OCI-LY3 (cell line): ENCODE data around the gene FCMR.

Source experiments
- CTCF ChIP-seq: fragments of 200-600, 300-600 bp; sonication (generic); IDR thresholded peaks from 2 replicates; pipeline ENCODE4 v1.5.1; 2014; ENCODE audit warnings: antibody characterized with exemption, low read length, low read depth
- EZH2phosphoT487 ChIP-seq: fragments of 200-600 bp; shearing (Covaris generic); IDR thresholded peaks from 2 replicates; pipeline ENCODE4 v1.6.1; 2018; ENCODE audit warnings: antibody characterized with exemption, mixed run types, low read depth

- no peak for TF ChIP-seq CTCF
- no peak for TF ChIP-seq EZH2phosphoT487
These were observed 45.9 kb downstream of the FCMR start for GRCh38 chr1:206875752-206876377.
